Fibroblast of peridontal ligament (primary cell): ENCODE results near the gene BAHCC1.

Source experiments
- DNase-seq: peaks from one replicate; pipeline ENCODE4 v3.0.0-alpha.2; 2010; ENCODE audit errors: extremely low read depth

Gene BAHCC1

DNA sequence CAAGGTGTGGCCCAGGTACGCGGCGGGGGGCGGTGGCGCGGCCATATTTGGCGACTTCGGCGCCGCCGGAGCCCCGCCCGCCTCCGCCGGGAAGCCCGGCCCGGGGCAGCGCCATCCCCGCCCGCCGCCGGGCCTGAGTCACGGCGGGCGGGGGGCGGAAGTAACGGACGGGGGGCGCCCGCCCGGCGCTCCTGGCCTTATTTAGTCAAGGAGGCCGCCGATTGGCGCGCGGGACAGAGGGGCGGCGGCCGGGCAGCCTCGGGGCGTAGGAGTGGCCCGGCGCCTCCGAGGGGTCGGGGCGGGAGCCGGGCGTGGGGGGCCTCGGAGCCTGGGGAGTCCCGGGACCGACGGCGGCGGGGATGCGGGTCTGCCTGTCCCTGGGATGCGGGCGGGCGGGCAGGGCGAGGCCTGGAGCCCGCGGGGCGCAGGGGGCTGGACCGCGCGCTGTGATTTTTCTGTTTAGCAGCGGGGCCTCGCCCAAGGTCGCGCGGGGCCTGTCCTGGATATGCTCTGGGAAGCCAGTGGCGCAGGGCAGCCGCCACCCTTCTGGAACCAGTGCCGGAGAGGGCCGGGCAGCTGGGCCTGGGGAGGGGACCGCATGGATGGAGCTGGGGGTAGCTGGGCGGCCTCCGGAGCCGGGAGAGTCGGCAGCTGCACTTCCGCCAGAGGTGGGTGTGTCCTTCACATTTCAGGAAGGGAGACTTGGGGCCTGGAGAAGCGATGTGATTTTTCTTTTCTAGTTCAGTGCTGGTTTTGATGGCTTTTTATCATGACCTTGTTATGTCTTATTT lies 119.7 kb downstream of the BAHCC1 start:
- peak; percentile 79 for DNase-seq

DNA sequence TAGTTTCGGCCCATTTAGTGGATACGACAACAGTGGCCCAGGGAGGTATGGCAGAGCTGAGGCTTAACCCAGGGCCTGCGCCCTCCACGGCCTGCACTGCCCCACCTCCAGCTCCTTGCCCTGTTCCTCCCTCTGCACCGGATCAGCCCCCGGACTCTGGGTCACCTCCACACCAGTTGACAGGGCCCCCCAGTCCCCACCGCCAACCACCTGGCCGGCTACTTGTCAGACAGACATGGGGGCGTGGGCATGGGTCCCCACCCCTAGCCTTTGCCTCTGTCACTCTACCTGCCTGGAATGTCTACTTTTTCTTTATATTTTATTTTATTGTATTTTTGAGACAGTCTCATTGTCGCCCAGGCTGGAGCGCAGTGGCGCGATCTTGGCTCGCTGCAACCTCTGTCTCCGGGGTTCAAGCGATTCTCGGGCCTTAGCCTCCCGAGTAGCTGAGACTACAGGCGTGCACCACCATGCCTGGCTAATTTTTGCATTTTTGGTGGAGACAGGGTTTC lies 120.3 kb downstream of the BAHCC1 start:
- DNase-seq = no peak
